HG02885 (cell line): ENCODE data around the gene SIK1.
A peak's percentile ranks its signal among the peaks of the same experiment; 100 is the strongest.
"Not testable (repeated sequence)": the region's sequence is repeated elsewhere in the genome, so short reads cannot be mapped to it uniquely, and the experiment has no call there.

Experiments used
- ATAC-seq: cut with Tn5 transposase; IDR thresholded peaks from one replicate; pipeline ENCODE4 v1.9.1; 2021; ENCODE audit warnings: mild to moderate bottlenecking; ENCODE audit not compliant: unreplicated experiment, poor library complexity

Gene SIK1

DNA sequence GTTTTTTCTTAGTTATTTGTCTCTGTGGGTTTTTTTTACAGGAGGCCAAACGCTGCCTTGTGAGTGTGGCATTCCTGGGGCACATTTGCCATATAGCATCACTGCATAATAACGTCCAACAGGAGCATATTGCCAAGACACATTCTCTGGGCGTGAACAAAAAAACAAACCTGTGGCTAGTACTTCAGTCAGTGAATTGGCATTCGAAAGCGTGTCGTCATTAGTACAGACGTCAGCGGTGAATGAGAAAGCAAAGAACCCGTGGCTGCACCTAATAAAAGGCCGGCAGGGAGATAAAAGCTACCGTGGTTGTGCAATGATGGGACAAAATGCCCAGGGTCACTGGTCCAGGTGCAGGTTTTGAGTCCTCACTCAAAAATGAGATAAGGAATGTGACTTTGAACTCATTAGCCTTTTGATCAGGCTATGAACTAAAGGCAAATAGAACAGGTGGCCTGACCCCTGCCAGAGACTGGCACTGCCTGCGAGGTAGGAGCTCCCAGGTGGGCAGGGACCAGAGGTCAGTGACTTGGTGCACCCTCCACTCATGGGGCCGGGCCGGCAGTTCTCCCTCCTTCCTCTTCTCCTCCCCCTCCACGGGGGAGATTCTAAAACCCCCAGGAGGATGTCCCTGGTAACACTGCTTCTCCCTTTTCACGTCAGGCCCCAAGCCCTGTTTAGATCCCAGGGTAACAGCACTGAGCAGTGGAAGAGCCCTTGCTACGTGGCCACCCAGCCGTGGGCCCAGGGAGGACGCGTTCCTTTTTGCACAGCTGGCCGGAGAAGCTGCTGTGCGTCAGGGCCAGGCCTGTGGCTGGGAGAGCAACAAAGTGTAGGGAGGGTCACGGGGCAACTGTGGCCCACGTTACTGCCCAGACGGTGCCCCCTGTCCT is 14.2 kb upstream of the SIK1 start:
- not testable (repeated sequence) for ATAC-seq

DNA sequence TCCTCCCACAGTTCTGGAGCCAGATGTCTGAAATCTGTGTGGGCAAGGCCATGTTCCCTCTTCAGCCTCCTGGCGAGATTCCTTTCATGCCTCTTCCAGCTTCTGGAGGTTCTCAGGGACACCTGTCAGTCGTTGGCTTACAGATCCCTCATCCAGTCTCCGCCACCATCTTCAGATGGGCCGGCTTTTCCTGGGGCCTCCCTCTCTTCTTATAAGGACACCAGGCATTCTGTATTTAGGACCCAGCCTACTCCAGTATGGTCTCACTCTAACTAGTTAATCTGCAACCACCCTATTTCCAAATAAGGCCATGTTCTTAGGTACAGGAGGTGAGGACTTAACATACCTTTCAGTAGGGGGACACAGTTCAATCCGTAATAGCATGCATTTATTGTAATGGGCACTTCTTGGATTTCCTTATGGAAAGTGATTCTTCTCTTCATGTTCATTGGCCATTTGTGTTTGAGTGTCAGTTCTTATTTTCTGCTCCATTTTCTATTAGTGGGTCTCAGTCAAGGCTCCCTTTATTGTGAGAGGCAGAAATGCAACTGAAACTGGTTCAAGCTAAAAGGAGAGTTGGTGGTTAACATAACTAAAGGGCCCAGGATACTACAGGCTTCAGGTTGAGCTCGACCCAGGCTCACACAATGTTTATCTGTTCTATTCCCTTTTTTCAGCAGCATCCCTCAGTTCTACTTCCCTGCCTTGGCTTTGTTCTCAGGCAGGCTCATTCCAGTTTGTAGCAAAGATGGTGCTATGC is 12.6 kb upstream of the SIK1 start:
- not testable (repeated sequence) for ATAC-seq

DNA sequence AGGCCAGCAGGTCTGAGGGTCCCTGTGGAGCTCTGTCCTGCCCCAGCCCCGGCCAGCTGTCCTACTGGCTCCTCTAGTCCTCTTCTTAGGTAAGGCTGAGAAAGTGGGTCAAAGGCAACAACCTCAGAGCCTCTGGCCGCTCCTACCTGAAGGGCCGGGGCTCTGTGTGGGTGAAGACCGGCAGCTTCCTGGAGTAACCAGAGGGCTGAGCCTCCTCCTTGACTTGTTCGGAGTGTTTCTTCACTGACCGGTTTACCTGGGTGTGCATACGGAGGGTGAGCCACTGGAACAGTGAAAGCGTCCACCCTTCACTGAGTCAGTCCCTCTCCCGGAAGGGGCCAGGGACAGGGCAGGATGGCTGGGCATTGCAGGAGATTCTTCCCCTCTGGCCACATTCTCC is 9.3 kb upstream of the SIK1 start:
- not testable (repeated sequence) for ATAC-seq

DNA sequence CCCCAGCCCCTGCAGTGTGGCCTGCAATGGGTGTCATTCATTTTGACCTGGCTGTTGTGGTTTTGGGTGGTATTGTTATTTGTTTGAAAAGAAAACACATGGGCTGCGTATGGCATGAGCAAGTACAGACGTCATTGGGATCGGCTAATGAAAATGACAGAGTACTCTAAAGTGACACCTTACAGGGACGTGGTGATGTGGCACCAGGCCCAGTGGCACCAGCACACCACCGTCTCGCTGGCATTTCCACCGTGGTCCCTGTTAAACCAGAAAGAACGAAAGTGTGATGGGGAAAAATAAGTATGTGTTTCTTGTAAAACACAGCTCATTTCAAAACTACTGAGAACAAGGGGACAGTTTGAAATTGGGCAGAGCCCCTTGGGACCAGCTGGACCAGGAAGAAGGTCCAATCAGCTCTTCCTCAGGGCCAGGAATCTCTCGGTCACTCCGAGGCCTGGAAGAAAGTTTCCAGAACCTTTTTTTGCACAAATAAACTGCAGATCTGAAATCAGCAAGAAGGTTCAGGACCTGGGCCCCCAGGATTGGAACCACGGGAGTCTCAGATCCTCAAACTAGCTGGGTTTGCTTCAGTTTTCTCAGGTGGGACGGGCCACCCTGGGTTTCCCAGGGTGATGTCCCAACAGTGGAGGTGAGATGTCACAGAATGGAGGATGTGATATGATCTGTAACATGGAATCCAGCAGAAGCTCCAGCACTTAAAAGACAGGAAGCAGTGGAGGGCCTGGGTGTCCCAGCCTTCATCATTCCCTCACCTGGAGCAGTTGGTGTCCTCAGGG is 6.6 kb upstream of the SIK1 start:
- not testable (repeated sequence) for ATAC-seq

DNA sequence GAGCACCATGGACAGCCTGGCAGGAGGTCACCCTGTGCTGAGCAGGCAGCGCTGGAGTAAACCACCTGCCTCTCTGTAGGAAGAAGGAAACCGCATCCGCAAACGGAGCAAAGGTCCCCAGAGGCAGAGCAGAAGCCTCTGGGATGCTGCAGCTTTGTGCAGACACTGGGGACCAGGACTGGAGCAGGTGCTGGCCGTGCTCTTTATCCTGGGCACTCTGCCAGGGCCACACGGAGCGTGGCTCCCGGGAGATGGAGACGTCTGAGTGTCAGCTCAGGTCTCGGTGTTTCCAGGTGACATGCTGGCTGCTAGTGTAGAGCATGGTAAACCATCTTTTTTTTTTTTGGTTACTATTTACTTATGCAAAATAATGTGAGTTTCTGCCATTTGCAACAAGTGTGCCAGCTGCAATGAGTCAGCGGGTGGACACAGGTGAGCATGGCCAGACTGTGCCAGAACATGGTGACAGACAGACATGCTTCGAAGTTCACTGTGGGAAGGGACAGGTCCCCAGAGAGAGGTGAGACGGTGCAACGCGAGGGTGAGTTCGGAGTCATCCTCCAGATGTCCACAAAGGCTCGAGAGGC is 4.0 kb upstream of the SIK1 start:
- ATAC-seq, result not testable (repeated sequence)

DNA sequence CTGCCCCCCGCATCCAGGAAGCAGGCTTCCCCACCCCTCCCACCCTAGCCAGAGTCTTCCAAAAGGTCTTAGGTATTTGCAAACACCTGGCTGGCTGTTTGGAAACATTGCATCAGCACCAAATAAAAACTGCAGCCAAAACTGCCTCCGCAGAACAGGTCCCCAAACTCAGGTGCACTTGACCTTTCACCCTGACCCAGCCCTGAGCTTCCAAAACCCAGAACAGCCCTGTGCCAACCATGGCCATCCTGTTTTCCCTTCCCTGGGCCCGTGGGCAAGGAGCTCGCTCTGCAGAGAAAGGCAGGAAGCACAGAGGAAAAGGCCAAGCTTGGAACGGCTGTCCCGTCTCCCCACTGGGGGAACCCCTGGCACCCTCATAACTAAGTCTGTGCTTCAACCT is 2.0 kb upstream of the SIK1 start:
- not testable (repeated sequence) for ATAC-seq

DNA sequence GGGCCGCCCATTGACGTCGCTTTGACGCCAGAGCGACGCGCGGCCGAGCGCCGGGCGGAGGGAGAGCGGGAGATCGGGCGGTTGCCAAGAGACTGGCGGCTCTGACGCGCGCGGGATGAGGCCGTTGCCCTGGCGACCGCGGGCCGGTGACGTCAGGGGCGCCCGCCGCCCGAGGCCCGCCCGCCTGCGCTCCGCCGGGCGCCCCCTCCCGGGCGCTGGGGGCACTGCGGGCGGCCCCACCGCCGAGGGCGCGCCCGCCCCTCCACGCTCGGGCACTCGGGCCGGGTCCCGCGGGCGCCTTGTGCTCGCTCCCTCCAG is 270 bp upstream of the SIK1 start:
- peak; percentile 86 for ATAC-seq

DNA sequence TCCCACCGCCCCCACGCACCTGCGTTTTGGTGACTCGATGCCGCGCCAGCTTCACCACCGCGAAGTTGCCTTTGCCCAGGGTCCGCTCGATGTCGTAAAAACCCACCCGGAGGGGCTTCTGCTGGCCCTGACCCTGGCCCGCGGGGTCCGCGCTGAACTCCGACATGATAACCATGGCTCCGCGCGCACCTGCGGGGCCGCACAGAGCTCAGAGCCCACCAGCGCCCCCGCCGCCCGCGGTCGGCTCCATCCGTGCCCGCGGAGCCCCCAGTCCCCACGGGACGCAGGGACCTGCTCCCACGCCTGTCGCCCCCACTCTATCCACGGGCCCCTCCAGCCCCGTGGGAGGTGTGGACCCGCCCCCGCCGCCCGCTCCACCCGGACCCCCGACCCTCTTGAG is 927 bp downstream of the SIK1 start:
- ATAC-seq, result peak; percentile 12

DNA sequence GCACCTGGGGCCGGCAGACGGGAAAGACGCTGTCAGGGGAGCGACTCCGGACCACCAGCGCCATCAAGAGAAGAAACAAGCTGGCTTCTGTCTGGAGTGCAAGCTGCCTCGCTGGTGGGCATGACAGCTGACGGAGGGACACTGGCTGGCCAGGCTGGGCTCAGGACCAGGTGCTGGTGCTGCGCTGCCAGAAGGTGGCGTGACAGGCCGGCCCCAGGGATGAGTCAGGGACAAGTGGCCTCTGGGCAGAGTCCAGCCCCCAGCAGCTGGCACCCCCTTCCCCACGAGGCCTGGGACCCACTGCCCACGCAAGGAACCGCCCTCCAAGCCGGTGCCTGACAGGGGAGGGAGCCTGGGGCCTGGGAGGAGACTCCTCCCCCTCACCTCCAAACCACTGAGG is 7.5 kb downstream of the SIK1 start:
- not testable (repeated sequence) for ATAC-seq

DNA sequence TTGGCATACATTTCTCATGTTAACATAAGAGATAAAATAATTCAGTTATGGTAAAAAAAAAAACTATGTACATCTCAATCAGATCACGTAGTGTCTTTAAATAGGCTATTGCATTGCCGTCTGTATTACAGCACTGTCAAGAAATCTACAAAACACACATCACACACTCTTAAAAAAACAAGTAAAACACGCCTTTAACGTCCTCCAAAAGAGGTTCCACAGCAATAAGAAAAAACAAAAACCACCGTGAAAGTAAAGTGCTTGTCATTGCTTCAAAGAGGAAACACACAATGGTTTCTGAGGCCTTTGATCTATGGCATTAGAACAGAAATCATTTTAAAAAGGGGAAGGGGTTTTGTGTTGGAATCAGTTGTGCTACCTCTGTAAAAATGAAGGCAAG is 12.4 kb downstream of the SIK1 start:
- ATAC-seq, result not testable (repeated sequence)

DNA sequence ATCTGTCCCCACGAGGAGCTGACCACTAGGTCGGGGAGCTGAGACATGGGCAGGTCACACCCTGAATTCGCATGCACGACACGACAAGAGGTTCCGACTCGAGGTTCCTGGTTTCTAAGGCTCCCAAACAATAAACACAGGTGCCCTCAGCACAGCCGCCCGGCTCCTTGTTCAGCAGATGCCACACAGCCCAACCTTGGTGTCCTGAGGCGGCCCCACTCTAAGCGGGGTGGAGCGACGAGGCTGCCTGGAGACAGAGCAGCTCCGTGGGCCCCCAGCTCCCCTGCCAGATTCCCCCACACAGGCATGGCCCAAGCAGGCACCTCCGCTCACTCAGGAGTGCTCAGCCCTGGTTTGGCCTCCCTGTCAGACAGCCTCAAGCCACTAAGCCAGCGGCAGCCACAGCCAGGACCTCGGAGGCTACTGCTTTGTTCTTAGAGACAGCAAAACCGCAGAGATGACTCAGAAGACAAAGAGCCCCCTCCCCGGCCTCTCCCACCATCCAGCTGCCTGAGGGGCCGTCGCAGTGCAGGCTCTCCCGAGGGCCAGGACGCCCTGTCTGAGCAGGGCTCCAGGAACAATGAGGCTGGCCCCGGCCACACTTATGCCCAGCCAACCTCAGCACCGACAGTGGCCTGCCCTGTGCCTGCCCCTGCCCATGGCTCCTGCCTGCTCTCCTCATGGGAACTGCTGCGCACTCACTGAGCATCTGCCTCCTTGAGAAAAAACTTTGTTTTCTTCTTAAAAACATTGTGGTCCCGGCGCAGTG is 14.7 kb downstream of the SIK1 start:
- ATAC-seq, result not testable (repeated sequence)

DNA sequence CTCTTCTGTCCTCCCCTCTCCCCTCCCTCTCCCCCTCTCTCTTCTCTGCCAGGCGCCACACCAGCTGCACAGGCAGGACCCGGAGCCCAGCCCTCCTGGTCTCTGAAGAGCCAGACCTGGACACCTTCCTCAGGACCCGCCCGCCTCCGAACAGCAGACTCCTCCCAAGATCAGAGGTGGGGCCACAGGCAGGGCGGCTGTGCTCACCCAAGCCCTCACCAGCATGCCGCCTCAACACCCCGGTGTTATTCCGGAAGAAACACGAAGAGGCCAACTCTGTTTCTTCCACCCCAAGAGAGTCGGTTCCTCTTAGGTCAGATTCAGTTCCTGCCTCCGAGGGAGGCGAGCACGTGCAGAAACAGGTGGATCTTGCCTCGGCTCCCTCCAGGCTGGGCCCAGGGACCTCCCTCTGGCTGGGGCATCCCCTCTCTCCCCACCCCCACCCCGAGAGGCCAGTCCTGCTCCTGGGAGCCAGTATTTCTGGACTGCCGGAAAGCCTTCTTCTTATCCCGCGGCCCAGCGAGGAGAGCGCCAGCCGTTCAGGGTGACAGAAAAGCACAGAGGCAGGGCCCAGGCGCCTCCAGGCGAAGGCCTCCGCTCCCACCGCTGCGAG is 16.4 kb downstream of the SIK1 start:
- ATAC-seq, result peak; percentile 49

DNA sequence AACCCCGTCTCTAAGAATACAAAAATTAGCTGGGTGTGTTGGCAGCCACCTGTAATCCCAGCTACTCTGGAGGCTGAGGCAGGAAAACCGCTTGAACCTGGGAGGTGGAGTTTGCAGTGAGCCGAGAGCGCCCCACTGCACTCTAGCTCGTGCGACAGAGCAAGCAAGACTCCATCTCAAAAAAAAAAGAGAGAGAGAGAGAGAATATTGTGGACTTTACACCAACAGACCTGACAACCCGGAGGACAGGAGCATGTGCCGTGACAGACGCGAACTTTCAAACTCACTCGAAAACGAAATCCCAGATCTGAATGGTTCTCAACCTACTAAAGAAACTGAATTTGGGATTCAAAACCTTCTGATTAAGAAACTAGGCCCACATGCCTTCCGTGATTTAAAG is 19.8 kb downstream of the SIK1 start:
- not testable (repeated sequence) for ATAC-seq

DNA sequence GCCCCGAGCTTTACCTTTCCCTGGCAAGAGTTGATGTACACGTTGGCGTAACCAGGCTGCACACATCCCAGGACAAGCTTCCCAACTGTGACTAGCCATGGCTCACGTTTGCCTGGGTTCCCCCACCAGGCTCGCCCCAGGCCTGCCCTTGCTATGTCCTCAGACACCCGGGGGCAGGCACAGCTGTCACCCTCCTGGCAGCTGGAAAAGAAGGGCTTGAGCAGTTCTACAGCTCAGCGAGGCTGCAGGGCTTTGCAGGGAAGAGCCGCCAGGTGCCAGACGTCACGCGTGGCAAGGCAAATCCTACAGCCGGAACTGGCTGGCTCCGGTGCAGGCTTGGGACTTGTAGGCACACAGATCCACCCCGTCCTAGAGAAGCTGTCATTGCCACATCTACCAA is 22.5 kb downstream of the SIK1 start:
- ATAC-seq, result not testable (repeated sequence)

DNA sequence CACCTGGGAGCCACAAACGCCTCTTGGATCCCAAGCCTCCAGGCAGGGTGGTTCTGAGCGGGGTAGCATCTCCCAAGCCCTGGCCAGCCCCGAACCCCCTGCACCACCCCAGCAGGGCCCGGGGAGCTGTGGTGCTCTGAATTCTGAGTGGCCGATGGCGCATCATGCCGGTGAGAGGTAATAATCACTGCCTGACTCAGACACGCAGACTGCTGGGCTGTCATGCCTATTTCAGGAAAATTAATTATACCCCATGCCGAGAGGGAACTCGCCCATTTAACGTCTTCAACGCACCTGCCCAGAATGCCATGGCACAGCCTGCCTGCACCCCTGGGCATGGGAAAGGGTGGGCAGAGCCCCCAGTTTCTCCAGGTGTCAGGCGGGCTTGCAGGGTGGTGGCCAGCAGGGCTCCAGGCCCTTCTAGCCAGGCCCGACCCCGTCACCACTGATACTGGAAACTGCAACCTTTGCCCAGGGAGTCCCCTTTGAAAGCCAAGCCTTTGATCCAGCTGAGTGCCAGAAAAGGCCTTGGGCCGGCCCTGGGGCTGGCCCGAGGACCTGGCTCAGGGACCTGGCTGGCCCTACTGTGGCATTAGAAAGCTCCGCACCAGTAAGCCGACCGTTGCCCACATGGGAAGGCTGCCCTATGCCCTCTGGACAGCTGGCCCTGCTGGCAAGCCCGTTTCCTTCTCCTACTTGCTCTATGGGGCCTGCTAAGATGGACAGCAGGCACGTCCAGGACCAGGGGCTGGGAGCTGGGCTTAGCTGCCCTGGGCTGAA is 23.1 kb downstream of the SIK1 start:
- ATAC-seq, result not testable (repeated sequence)

DNA sequence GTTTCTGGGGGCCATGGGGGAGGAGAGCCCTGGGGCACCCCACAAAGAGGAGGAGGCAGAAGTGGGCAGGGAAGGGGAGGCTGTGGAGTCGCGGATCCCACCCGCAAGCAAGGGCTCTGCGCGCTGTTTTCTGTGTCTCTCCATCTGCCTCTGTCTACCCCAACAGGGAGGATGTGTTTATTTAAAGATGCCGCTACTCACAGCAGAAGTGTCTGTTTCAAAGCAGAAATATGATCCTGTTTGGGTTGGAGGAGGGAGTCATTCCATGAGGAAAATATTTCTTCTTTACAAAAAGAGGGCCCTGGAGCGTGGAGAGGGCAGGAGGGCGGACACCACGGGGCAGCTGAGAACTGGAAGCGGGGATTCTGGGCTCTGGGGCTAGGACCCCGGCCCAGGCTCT is 25.8 kb downstream of the SIK1 start:
- not testable (repeated sequence) for ATAC-seq

DNA sequence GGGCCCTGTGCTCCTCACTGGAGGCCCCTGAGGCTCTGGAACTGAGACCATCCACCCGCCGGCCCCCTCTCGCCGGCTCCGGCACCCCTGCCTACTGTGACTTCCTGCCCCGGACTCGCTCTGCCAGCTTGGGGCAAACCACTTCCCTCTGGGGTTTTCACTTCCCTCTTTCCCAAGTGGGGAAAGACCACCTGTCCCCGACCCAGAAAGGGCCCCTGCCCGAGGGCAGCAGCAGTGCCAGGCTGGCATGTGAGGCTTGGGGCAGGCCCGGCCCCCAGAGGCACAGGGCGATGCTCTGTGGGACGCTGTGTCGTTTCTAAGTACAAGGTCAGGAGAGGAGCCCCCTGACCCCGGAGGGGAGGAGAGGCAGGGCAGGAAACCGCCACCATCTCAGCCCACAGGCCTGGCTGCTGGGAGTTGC is 27.3 kb downstream of the SIK1 start:
- ATAC-seq, result not testable (repeated sequence)

DNA sequence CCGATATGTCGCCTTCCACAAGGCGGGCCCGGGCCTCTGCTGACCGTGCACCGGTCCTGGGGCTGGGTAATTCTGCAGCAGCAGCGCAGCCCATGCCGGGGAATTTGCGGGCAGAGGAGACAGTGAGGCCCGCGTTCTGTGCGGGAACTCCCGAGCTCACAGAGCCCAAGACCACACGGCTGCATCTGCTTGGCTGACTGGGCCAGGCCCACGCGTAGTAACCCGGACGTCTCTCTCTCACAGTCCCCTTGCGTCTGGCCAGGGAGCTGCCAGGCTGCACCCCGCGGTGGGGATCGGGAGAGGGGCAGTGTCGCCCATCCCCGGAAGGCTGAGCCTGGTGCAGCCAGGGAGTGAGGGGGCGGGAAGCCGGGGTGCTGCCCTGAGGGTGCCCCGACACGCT is 27.8 kb downstream of the SIK1 start:
- not testable (repeated sequence) for ATAC-seq
